ENCODE results near the gene RAB10. TPM values are rescaled to one million over a fixed set of nuclear protein-coding genes. Genes with fewer than 3 reads are reported as not detected.
A peak's percentile ranks its signal among the peaks of the same experiment; 100 is the strongest.

Gene RAB10
- total RNA-seq, 1 donor from 2014 or later: 238 TPM

DNA sequence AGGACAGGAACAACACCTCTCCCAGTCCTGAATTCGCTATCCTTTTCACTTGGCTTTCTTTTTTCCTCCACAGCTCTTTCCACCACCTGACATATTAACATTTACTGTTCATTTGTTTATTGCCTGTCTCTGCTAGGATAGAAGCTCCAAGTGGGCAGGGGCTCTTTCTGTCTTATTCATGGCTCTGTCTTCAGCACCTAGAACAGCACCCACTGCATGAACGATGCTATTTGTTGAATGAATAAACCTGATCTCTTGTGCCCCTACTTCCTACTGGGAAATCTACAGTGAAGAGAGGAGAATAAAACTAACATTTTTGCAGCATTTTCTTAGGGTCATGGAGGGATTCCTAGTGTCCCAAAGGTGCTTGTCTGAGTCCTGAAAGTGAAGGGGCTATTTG, 114.6 kb downstream of the RAB10 start:
- Histone ChIP-seq H3K4me3 (no peak overlapping the region), H2AFZ (replicated peaks) (no peak overlapping the region), H3K27ac (no peak overlapping the region), H4K20me1 (ENCODE audit: low read depth) (no peaks in the 10 kb centered on the region), H3K4me2 (no peak overlapping the region), H3K79me2 (ENCODE audit: low read depth) (no peaks in the 10 kb centered on the region), H3K9ac (no peak overlapping the region), H3K4me1 (no peaks in the 10 kb centered on the region), H3F3A (ENCODE audit: low read depth) (no peaks in the 10 kb centered on the region), H3K36me3 (no peaks in the 10 kb centered on the region), H3K9me3 (ENCODE audit: low read depth) (no peaks in the 10 kb centered on the region), H3K27me3 (no peaks in the 10 kb centered on the region)
- Mint-ChIP-seq H3K36me3 (no peaks in the 10 kb centered on the region), H3K27me3 (ENCODE audit: insufficient read depth, low read depth) (no peaks in the 10 kb centered on the region), H3K9me3 (peaks cover 5% of the 10 kb centered on the region), H3K4me1 (peaks cover 3% of the 10 kb centered on the region), H3K4me3 (no peak overlapping the region), H3K27ac (no peak overlapping the region)
- TF ChIP-seq, protein P1, sequence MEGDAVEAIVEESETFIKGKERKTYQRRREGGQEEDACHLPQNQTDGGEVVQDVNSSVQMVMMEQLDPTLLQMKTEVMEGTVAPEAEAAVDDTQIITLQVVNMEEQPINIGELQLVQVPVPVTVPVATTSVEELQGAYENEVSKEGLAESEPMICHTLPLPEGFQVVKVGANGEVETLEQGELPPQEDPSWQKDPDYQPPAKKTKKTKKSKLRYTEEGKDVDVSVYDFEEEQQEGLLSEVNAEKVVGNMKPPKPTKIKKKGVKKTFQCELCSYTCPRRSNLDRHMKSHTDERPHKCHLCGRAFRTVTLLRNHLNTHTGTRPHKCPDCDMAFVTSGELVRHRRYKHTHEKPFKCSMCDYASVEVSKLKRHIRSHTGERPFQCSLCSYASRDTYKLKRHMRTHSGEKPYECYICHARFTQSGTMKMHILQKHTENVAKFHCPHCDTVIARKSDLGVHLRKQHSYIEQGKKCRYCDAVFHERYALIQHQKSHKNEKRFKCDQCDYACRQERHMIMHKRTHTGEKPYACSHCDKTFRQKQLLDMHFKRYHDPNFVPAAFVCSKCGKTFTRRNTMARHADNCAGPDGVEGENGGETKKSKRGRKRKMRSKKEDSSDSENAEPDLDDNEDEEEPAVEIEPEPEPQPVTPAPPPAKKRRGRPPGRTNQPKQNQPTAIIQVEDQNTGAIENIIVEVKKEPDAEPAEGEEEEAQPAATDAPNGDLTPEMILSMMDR (IDR thresholded peaks at IDR 0.05): no peak
- TF ChIP-seq EZH2 (IDR thresholded peaks at IDR 0.05) (no peak), EZH2phosphoT487 (IDR thresholded peaks at IDR 0.05) (no peak)
- peak; percentile 23 for DNase-seq (ENCODE audit: low spot score)

DNA sequence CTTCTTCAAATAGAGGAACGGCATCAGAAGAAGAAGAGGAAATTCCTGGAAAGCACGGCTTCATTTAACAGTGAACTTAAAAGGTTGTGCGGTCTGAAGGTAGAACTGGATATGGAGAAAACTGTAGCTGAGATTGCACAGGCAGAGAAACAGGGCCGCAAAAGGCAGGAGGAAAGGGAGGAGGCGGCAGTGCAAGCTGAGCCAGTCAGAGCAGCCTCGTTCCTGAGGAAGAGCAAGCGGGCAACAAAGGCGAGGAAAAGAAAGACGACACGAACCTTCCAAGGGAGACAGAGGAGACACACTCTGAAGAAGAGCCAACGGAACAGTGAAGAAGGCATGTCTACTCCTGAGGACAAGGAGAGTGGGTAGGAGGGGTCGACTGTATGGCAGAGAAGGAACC, 116.4 kb downstream of the RAB10 start:
- Mint-ChIP-seq H3K36me3 (peaks cover 2% of the 10 kb centered on the region), H3K27me3 (ENCODE audit: insufficient read depth, low read depth) (no peaks in the 10 kb centered on the region), H3K9me3 (peaks cover 13% of the 10 kb centered on the region), H3K4me3 (no peak overlapping the region), H3K27ac (no peak overlapping the region), H3K4me1 (no peaks in the 10 kb centered on the region)
- no peak for DNase-seq (ENCODE audit: low spot score)
- H3K9me3 ChIP-seq (ENCODE audit: low read depth): no peaks in the 10 kb centered on the region
- H3K79me2 ChIP-seq (ENCODE audit: low read depth): no peaks in the 10 kb centered on the region
- TF ChIP-seq, protein P1 (IDR thresholded peaks at IDR 0.05): no peak
- TF ChIP-seq EZH2 (IDR thresholded peaks at IDR 0.05): no peak
- H3K4me3 ChIP-seq: no peak overlapping the region
- H4K20me1 ChIP-seq (ENCODE audit: low read depth): no peaks in the 10 kb centered on the region
- no peaks in the 10 kb centered on the region for H3F3A ChIP-seq (ENCODE audit: low read depth)
- H3K9ac ChIP-seq: no peak overlapping the region
- no peak overlapping the region for H2AFZ ChIP-seq (replicated peaks)
- H3K4me1 ChIP-seq: no peaks in the 10 kb centered on the region
- no peak overlapping the region for H3K27ac ChIP-seq
- H3K27me3 ChIP-seq: no peaks in the 10 kb centered on the region
- H3K36me3 ChIP-seq: no peaks in the 10 kb centered on the region
- no peak overlapping the region for H3K4me2 ChIP-seq

DNA sequence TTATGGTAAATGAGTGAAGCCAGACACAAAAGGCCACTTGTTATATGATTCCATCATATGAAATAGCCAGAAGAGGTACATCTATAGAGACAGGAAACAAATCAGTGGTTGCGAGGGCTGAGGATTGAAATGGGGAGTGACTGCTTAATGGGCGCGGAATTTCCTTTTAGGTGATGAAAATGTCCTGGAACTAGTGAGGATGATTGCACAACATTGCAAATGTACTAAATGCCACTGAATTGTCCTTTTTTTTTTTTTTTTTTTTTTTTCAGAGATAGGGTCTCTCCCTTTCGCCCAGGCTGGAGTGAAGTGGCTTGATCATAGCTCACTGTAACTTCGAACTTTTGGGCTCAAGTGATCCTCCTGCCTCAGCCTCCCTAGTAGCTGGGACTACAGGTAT, 123.7 kb downstream of the RAB10 start:
- peaks cover 19% of the 10 kb centered on the region for H3K9me3 Mint-ChIP-seq
- Histone ChIP-seq H3F3A (ENCODE audit: low read depth) (no peaks in the 10 kb centered on the region), H3K4me3 (no peak overlapping the region), H3K79me2 (ENCODE audit: low read depth) (no peaks in the 10 kb centered on the region), H4K20me1 (ENCODE audit: low read depth) (no peaks in the 10 kb centered on the region), H3K4me2 (no peak overlapping the region), H3K4me1 (no peaks in the 10 kb centered on the region), H3K9ac (no peak overlapping the region), H2AFZ (replicated peaks) (no peak overlapping the region), H3K36me3 (no peaks in the 10 kb centered on the region), H3K27ac (no peak overlapping the region), H3K27me3 (no peaks in the 10 kb centered on the region), H3K9me3 (ENCODE audit: low read depth) (no peaks in the 10 kb centered on the region)
- H3K27me3 Mint-ChIP-seq (ENCODE audit: insufficient read depth, low read depth): peaks cover 2% of the 10 kb centered on the region
- TF ChIP-seq EZH2 (IDR thresholded peaks at IDR 0.05): no peak
- TF ChIP-seq EZH2phosphoT487 (IDR thresholded peaks at IDR 0.05): no peak
- TF ChIP-seq, protein P1 (IDR thresholded peaks at IDR 0.05): no peak
- H3K36me3 Mint-ChIP-seq: peaks cover 2% of the 10 kb centered on the region
- no peak overlapping the region for H3K27ac Mint-ChIP-seq
- DNase-seq (ENCODE audit: low spot score): no peak
- H3K4me1 Mint-ChIP-seq: no peaks in the 10 kb centered on the region
- H3K4me3 Mint-ChIP-seq: no peak overlapping the region
